A549 (cell line): ENCODE data around the gene ABCG4. TPM values are rescaled to one million over a fixed set of nuclear protein-coding genes. Genes with fewer than 3 reads are reported as not detected.

Experiments used
- ATAC-seq, 2 experiments: fragments of 200-7000 bp in 1 of 2; fragments of >200 bp in 1 of 2; cut with Nextera tagmentation in 1 of 2; cut with Tn5 transposase in 1 of 2; 3 replicates each; pipeline versions ENCODE4 v1.8.0 to v1.9.1; 2018 to 2020; ENCODE audit warnings: mild to moderate bottlenecking in 1 of 2, moderate library complexity in 1 of 2
- CTCF ChIA-PET: fragments of 300-600 bp; sonication (Branson Sonifier 250); formaldehyde crosslinking; extraction: SDS; loops from one replicate; lab custom pipeline; 2021; ENCODE audit warnings: antibody characterized with exemption, inconsistent platforms; lab: Yijun Ruan, JAX
- POLR2A ChIA-PET: fragments of 350-600 bp; formaldehyde crosslinking; extraction: SDS; loops from one replicate; lab custom pipeline; 2021; ENCODE audit warnings: antibody characterized with exemption, inconsistent platforms; lab: Yijun Ruan, JAX
- DNase-seq, 2 experiments: peaks; one replicate each; pipeline versions ENCODE4 v3.0.0 to v3.0.0-alpha.2; 2011 to 2016; ENCODE audit warnings: low read depth in 1 of 2, low spot score in 1 of 2
- FAIRE-seq: peaks from 2 replicates; lab custom pipeline; 2011; peaks lifted over from hg19 to GRCh38; lab: Jason Lieb, UNC
- H3K27ac ChIP-seq, 2 experiments: fragments of >200 bp; sonication (Bioruptor Twin); formaldehyde crosslinking; 3 replicates each; pipeline ENCODE4 v1.5.1; 2016 to 2017
- H3K4me1 ChIP-seq: fragments of >200 bp; sonication (Bioruptor Twin); formaldehyde crosslinking; 3 replicates; pipeline ENCODE4 v1.6.1; 2016
- H3K4me2 ChIP-seq: fragments of >200 bp; sonication (Bioruptor Twin); formaldehyde crosslinking; 3 replicates; pipeline ENCODE4 v1.6.1; 2016
- H3K4me3 ChIP-seq: fragments of >200 bp; sonication (Bioruptor Twin); formaldehyde crosslinking; 3 replicates; pipeline ENCODE4 v1.5.1; 2016
- H3K9me3 ChIP-seq: fragments of >200 bp; sonication (Bioruptor Twin); formaldehyde crosslinking; 3 replicates; pipeline ENCODE4 v1.6.1; 2016
- CEBPB ChIP-seq, 2 experiments: fragments of >200 bp in 1 of 2; sonication (Bioruptor Twin) in 1 of 2; formaldehyde crosslinking in 1 of 2; IDR thresholded peaks; 2 replicates each; pipeline ENCODE4 v1.6.1; 2012 to 2016
- CHD4 ChIP-seq: fragments of 200-600 bp; sonication (generic); IDR thresholded peaks from 2 replicates; pipeline ENCODE4 v1.6.1; 2016; ENCODE audit warnings: antibody characterized with exemption, mild to moderate bottlenecking, borderline replicate concordance
- EHMT2 ChIP-seq: fragments of 200-600 bp; sonication (generic); IDR thresholded peaks from 2 replicates; pipeline ENCODE4 v1.6.1; 2016; ENCODE audit warnings: antibody characterized with exemption, low read depth, mild to moderate bottlenecking, moderate library complexity
- EP300 ChIP-seq, 2 experiments: fragments of >200 bp; sonication (Bioruptor Twin); formaldehyde crosslinking; IDR thresholded peaks; 2 replicates in 1 of 2; 3 replicates in 1 of 2; pipeline ENCODE4 v1.6.1; 2016 to 2017
- FOSL2 ChIP-seq, 2 experiments: fragments of 450-650 bp in 1 of 2; fragments of >200 bp in 1 of 2; sonication (Bioruptor Twin) in 1 of 2; formaldehyde crosslinking; IDR thresholded peaks; 2 replicates each; pipeline versions ENCODE4 v1.5.0 to v1.6.1; 2016 to 2020; ENCODE audit warnings: mild to moderate bottlenecking in 1 of 2, moderate library complexity in 1 of 2
- GATA3 ChIP-seq: IDR thresholded peaks from 2 replicates; pipeline ENCODE4 v1.6.1; 2012; ENCODE audit warnings: borderline replicate concordance
- HEYL ChIP-seq: fragments of 250-450 bp; sonication (Bioruptor Pico); IDR thresholded peaks from 2 replicates; pipeline ENCODE4 v1.8.0; 2021; ENCODE audit warnings: mild to moderate bottlenecking, moderate library complexity
- HMGXB4 ChIP-seq: fragments of 250-450 bp; sonication (Bioruptor Pico); IDR thresholded peaks from 2 replicates; pipeline ENCODE4 v1.5.0; 2021; ENCODE audit warnings: mild to moderate bottlenecking, moderate library complexity, borderline replicate concordance
- HOXB13 ChIP-seq: fragments of 250-450 bp; sonication (Bioruptor Pico); IDR thresholded peaks from 2 replicates; pipeline ENCODE4 v1.5.0; 2020; ENCODE audit warnings: low read depth, mild to moderate bottlenecking, moderate library complexity
- KDM1A ChIP-seq: fragments of 200-600 bp; sonication (generic); IDR thresholded peaks from 2 replicates; pipeline ENCODE4 v1.6.1; 2016; ENCODE audit warnings: low read depth, mild to moderate bottlenecking
- NPAS2 ChIP-seq: fragments of 250-450 bp; sonication (Bioruptor Pico); IDR thresholded peaks from 2 replicates; pipeline ENCODE4 v1.8.0; 2022; ENCODE audit warnings: mild to moderate bottlenecking, moderate library complexity, borderline replicate concordance
- NR3C1 ChIP-seq: fragments of >200 bp; sonication (Bioruptor Twin); formaldehyde crosslinking; IDR thresholded peaks from 3 replicates; pipeline ENCODE4 v1.6.1; 2017
- POLR2AphosphoS2 ChIP-seq: conservative IDR thresholded peaks from 2 replicates; pipeline ENCODE4 v1.6.1; 2012; ENCODE audit warnings: low read length, improper control_type of control experiment, inconsistent platforms
- RAD21 ChIP-seq, 2 experiments: fragments of >200 bp in 1 of 2; sonication (Bioruptor Twin) in 1 of 2; formaldehyde crosslinking in 1 of 2; IDR thresholded peaks in 1 of 2; conservative IDR thresholded peaks in 1 of 2; 2 replicates in 1 of 2; 3 replicates in 1 of 2; pipeline ENCODE4 v1.6.1; 2012 to 2018; ENCODE audit warnings: inconsistent platforms in 1 of 2
- RNF2 ChIP-seq: fragments of 200-600 bp; sonication (generic); IDR thresholded peaks from 2 replicates; pipeline ENCODE4 v1.6.1; 2016; ENCODE audit warnings: low read depth, mild to moderate bottlenecking, antibody characterized with exemption, moderate library complexity, borderline replicate concordance
- SMC3 ChIP-seq: fragments of >200 bp; sonication (Bioruptor Twin); formaldehyde crosslinking; IDR thresholded peaks from 3 replicates; pipeline ENCODE4 v1.6.1; 2018; ENCODE audit warnings: inconsistent platforms
- SREBF2 ChIP-seq: fragments of 450-650 bp; IDR thresholded peaks from 2 replicates; pipeline ENCODE4 v1.6.1; 2014; ENCODE audit warnings: mild to moderate bottlenecking, moderate library complexity
- ZFP36 ChIP-seq: fragments of 450-650 bp; IDR thresholded peaks from 2 replicates; pipeline ENCODE4 v1.6.1; 2014; ENCODE audit warnings: borderline replicate concordance; ENCODE audit not compliant: partially characterized antibody
- ZSCAN20 ChIP-seq: fragments of 250-450 bp; sonication (Bioruptor Pico); IDR thresholded peaks from 2 replicates; pipeline ENCODE4 v1.8.0; 2022; ENCODE audit warnings: mild to moderate bottlenecking, moderate library complexity
- WGBS: methylation state at CpG from one replicate; pipeline ENCODE4 v1.1.6; 2017; ENCODE audit errors: missing lambda C conversion rate; 5-methylcytosine and 5-hydroxymethylcytosine counted together
- polyA plus RNA-seq, 4 experiments: library from polyadenylated mRNA; depleted of rRNA in 3 of 4; stranded (reverse); fragments of >200 nt; fragmentation: RNase III in 1 of 4; extraction: RNeasy Plus Mini Kit Qiagen cat#74134 plus additional on column Dnase treatment in 1 of 4; gene quantifications; 2 replicates in 3 of 4; 3 replicates in 1 of 4; pipeline ENCODE4 v1.2.3, GENCODE V29; 2011 to 2017
- TF ChIP-seq, protein P1 (sequence below): fragments of 150-350 bp; IDR thresholded peaks from 2 replicates; pipeline ENCODE4 v1.6.1; 2014; ENCODE audit warnings: low read depth, mild to moderate bottlenecking, low read length
- TF ChIP-seq, protein P2 (sequence below): IDR thresholded peaks from 2 replicates; pipeline ENCODE4 v1.6.1; 2012
- TF ChIP-seq, protein P3 (sequence below): fragments of 250-450 bp; sonication (Bioruptor Pico); IDR thresholded peaks from 2 replicates; pipeline ENCODE4 v1.5.0; 2020; ENCODE audit warnings: low read depth, mild to moderate bottlenecking, moderate library complexity
- TF ChIP-seq, protein P4 (sequence below): fragments of >200 bp; sonication (Bioruptor Twin); formaldehyde crosslinking; IDR thresholded peaks from 3 replicates; pipeline ENCODE4 v1.5.1; 2016

The ABCG4 gene
- polyA plus RNA-seq, 2 of the 4 experiments (the other 2 are of a cell fraction): 0.10 to 0.44 TPM

DNA sequence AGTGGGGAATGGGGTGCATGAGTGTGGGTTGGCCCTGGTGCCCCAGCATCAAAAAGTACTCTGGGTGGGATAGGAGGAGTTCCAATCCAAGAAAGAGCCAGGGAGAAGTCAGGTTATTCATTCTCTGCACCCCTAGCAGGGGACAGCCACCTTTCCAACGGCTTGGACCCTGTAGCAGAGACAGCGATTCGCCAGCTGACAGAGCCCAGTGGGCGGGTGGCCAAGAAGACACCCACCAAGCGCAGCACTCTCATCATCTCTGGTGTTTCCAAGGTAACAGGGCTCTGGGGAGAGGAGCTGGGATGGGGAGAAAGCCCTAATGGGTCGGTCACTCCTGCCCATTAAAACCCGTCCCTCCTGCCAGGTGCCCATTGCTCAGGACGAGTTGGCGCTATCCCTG, 35.1 kb upstream of the ABCG4 start:
- Histone ChIP-seq H3K4me3 (no peak overlapping the region), H3K27ac (no peak overlapping the region), H3K4me1 (peaks cover 2% of the 10 kb centered on the region; the same call in 2 of the 3 replicates), H3K9me3 (no peaks in the 10 kb centered on the region), H3K4me2 (no peak overlapping the region)
- DNase-seq: no peak
- no peak for ATAC-seq
- TF ChIP-seq HEYL (CRISPR knock-in tag) (no peak), SMC3 (no peak), NPAS2 (CRISPR knock-in tag) (no peak), HOXB13 (no peak), CHD4 (no peak), ZSCAN20 (CRISPR knock-in tag) (no peak), RNF2 (no peak), HMGXB4 (CRISPR knock-in tag) (no peak), EP300 (IDR thresholded peaks at IDR 0.05) (no peak), POLR2AphosphoS2 (no peak), ZFP36 (no peak), RAD21 (conservative IDR thresholded peaks at IDR 0.05 in 1 of 2, IDR thresholded peaks at IDR 0.05 in 1 of 2) (no peak), EHMT2 (no peak), FOSL2 (IDR thresholded peaks at IDR 0.05) (no peak), FOSL2 (CRISPR knock-in tag; IDR thresholded peaks at IDR 0.05) (no peak), CEBPB (IDR thresholded peaks at IDR 0.05) (no peak), KDM1A (no peak)
- TF ChIP-seq, protein P1, sequence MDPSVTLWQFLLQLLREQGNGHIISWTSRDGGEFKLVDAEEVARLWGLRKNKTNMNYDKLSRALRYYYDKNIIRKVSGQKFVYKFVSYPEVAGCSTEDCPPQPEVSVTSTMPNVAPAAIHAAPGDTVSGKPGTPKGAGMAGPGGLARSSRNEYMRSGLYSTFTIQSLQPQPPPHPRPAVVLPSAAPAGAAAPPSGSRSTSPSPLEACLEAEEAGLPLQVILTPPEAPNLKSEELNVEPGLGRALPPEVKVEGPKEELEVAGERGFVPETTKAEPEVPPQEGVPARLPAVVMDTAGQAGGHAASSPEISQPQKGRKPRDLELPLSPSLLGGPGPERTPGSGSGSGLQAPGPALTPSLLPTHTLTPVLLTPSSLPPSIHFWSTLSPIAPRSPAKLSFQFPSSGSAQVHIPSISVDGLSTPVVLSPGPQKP: no peak
- TF ChIP-seq, protein P2, sequence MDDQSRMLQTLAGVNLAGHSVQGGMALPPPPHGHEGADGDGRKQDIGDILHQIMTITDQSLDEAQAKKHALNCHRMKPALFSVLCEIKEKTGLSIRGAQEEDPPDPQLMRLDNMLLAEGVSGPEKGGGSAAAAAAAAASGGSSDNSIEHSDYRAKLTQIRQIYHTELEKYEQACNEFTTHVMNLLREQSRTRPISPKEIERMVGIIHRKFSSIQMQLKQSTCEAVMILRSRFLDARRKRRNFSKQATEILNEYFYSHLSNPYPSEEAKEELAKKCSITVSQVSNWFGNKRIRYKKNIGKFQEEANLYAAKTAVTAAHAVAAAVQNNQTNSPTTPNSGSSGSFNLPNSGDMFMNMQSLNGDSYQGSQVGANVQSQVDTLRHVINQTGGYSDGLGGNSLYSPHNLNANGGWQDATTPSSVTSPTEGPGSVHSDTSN: no peak
- TF ChIP-seq, protein P3, sequence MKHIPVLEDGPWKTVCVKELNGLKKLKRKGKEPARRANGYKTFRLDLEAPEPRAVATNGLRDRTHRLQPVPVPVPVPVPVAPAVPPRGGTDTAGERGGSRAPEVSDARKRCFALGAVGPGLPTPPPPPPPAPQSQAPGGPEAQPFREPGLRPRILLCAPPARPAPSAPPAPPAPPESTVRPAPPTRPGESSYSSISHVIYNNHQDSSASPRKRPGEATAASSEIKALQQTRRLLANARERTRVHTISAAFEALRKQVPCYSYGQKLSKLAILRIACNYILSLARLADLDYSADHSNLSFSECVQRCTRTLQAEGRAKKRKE: no peak
- FAIRE-seq: no peak
- ChIA-PET POLR2A (no interaction called here), CTCF (no interaction called here)
- 94% methylated on average over 5 of the region's 9 CpGs for WGBS

GRCh38 chr11:119114351-119114750, 34.5 kb upstream of the ABCG4 start:
- DNase-seq (no peak), FAIRE-seq (no peak), ATAC-seq (no peak)
- TF ChIP-seq SREBF2: no peak
- no peak for TF ChIP-seq NR3C1
- TF ChIP-seq, protein P4, sequence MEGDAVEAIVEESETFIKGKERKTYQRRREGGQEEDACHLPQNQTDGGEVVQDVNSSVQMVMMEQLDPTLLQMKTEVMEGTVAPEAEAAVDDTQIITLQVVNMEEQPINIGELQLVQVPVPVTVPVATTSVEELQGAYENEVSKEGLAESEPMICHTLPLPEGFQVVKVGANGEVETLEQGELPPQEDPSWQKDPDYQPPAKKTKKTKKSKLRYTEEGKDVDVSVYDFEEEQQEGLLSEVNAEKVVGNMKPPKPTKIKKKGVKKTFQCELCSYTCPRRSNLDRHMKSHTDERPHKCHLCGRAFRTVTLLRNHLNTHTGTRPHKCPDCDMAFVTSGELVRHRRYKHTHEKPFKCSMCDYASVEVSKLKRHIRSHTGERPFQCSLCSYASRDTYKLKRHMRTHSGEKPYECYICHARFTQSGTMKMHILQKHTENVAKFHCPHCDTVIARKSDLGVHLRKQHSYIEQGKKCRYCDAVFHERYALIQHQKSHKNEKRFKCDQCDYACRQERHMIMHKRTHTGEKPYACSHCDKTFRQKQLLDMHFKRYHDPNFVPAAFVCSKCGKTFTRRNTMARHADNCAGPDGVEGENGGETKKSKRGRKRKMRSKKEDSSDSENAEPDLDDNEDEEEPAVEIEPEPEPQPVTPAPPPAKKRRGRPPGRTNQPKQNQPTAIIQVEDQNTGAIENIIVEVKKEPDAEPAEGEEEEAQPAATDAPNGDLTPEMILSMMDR: no peak
- TF ChIP-seq GATA3: no peak
- TF ChIP-seq EP300 (IDR thresholded peaks at IDR 0.05): no peak
- TF ChIP-seq HOXB13: no peak
- no peak overlapping the region for H3K4me3 ChIP-seq
- WGBS: 85% methylated on average over 5 of the region's 5 CpGs
- no peak overlapping the region for H3K4me2 ChIP-seq
- H3K27ac ChIP-seq: no peak overlapping the region
- no peaks in the 10 kb centered on the region for H3K4me1 ChIP-seq
- ChIA-PET CTCF (no interaction called here), POLR2A (no interaction called here)
- no peaks in the 10 kb centered on the region for H3K9me3 ChIP-seq
